ENCODE results near the gene KCNIP1. TPM values are rescaled to one million over a fixed set of nuclear protein-coding genes. Genes with fewer than 3 reads are reported as not detected.

Gene KCNIP1
- total and polyA plus RNA-seq, 2 of the 13 experiments (the other 11 are each of a cell fraction or from before 2014, with no cell fraction given), result not detected

GRCh38 chr5:170648541-170648940 lies 144.7 kb downstream of the KCNIP1 start:
- ATAC-seq (no peak), DNase-seq (ENCODE audit: low spot score) (no peak), FAIRE-seq (no peak)
- in situ Hi-C loops (cut with HindIII; ENCODE audit: extremely low pct_ligation_motif_present, low pct_unique_long_range_greater_than_20kb), result no loop called here
- Histone ChIP-seq H2AFZ (ENCODE audit: low read length) (no peak overlapping the region), H3K9ac (ENCODE audit: insufficient read depth, low read depth, low read length) (no peak overlapping the region), H3K27ac (ENCODE audit: extremely low read length, insufficient read depth, low read length) (no peak overlapping the region), H3K4me3 (replicated peaks in 1 of 3; ENCODE audit: insufficient read depth in 1 of 3, low read depth in 2 of 3, low read length in 3 of 3) (no peak overlapping the region), H3K36me3 (replicated peaks in 1 of 2; ENCODE audit: control insufficient read depth in 1 of 2, insufficient read depth in 2 of 2, low read length in 2 of 2) (no peaks in the 10 kb centered on the region), H4K20me1 (ENCODE audit: insufficient read depth, low read length) (no peaks in the 10 kb centered on the region), H3K4me1 (ENCODE audit: insufficient read depth, low read length) (no peaks in the 10 kb centered on the region), H3K27me3 (ENCODE audit: control insufficient read depth in 1 of 2, insufficient read depth in 2 of 2, low read length in 2 of 2) (0 out of 5 replicates have a peak, but pooled peaks cover 0 to 1% of the 10 kb centered on the region in 2 experiments), H3K9me3 (ENCODE audit: low read length) (no peaks in the 10 kb centered on the region), H3K4me2 (ENCODE audit: low read depth, low read length) (no peak overlapping the region), H3K79me2 (ENCODE audit: insufficient read depth, low read length) (no peaks in the 10 kb centered on the region)
- 3% methylated on average over 2 of the region's 2 CpGs for whole genome bisulfite sequencing (ENCODE audit: low lambda C conversion rate)
- CTCF ChIA-PET (ENCODE audit: low intra/inter-chr PET ratio, low total read pairs), result no interaction called here
- TF ChIP-seq ZNF160 (CRISPR knock-in tag; IDR thresholded peaks at IDR 0.05) (no peak), BHLHE40 (IDR thresholded peaks at IDR 0.05; ENCODE audit: low read length) (no peak), ZFAT (CRISPR knock-in tag; conservative IDR thresholded peaks at IDR 0.05) (no peak), HDAC2 (CRISPR knock-in tag; IDR thresholded peaks at IDR 0.05) (no peak)
- no TSS peak for BruUV-seq (replicated peaks)
- intact Hi-C loops (cut with micrococcal nuclease; ENCODE audit: unreplicated experiment), result no loop called here
- POLR2A ChIA-PET, result no interaction called here

- intact Hi-C loops (cut with micrococcal nuclease; ENCODE audit: unreplicated experiment) (no loop called here), in situ Hi-C loops (cut with HindIII; ENCODE audit: extremely low pct_ligation_motif_present, low pct_unique_long_range_greater_than_20kb) (no loop called here)
- H3K4me3 ChIP-seq (replicated peaks in 1 of 3; ENCODE audit: insufficient read depth in 1 of 3, low read depth in 2 of 3, low read length in 3 of 3), result no peak overlapping the region
- ATAC-seq (no peak), FAIRE-seq (no peak), DNase-seq (ENCODE audit: low spot score) (no peak)
- H3K27me3 ChIP-seq (ENCODE audit: control insufficient read depth in 1 of 2, insufficient read depth in 2 of 2, low read length in 2 of 2), result 0 out of 5 replicates have a peak, but pooled peaks cover 0 to 4% of the 10 kb centered on the region in 2 experiments
- no peak overlapping the region for H3K9ac ChIP-seq (ENCODE audit: insufficient read depth, low read depth, low read length)
- H3K9me3 ChIP-seq (ENCODE audit: low read length), result no peaks in the 10 kb centered on the region
- H3K27ac ChIP-seq (ENCODE audit: extremely low read length, insufficient read depth, low read length), result no peak overlapping the region
- H3K79me2 ChIP-seq (ENCODE audit: insufficient read depth, low read length), result no peaks in the 10 kb centered on the region
- CTCF ChIA-PET (ENCODE audit: low intra/inter-chr PET ratio, low total read pairs), result no interaction called here
- no peak overlapping the region for H3K4me2 ChIP-seq (ENCODE audit: low read depth, low read length)
- POLR2A ChIA-PET, result no interaction called here
- no peak overlapping the region for H2AFZ ChIP-seq (ENCODE audit: low read length)
- BruUV-seq (replicated peaks), result no TSS peak
- H3K4me1 ChIP-seq (ENCODE audit: insufficient read depth, low read length), result no peaks in the 10 kb centered on the region
- WGBS (ENCODE audit: low lambda C conversion rate), result 0% methylated on average over 2 of the region's 2 CpGs
- H3K36me3 ChIP-seq (replicated peaks in 1 of 2; ENCODE audit: control insufficient read depth in 1 of 2, insufficient read depth in 2 of 2, low read length in 2 of 2), result no peaks in the 10 kb centered on the region
- TF ChIP-seq, protein P1, sequence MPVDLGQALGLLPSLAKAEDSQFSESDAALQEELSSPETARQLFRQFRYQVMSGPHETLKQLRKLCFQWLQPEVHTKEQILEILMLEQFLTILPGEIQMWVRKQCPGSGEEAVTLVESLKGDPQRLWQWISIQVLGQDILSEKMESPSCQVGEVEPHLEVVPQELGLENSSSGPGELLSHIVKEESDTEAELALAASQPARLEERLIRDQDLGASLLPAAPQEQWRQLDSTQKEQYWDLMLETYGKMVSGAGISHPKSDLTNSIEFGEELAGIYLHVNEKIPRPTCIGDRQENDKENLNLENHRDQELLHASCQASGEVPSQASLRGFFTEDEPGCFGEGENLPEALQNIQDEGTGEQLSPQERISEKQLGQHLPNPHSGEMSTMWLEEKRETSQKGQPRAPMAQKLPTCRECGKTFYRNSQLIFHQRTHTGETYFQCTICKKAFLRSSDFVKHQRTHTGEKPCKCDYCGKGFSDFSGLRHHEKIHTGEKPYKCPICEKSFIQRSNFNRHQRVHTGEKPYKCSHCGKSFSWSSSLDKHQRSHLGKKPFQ (CRISPR knock-in tag; IDR thresholded peaks at IDR 0.05; ENCODE audit: insufficient replicate concordance), result no peak
- TF ChIP-seq, protein P2, sequence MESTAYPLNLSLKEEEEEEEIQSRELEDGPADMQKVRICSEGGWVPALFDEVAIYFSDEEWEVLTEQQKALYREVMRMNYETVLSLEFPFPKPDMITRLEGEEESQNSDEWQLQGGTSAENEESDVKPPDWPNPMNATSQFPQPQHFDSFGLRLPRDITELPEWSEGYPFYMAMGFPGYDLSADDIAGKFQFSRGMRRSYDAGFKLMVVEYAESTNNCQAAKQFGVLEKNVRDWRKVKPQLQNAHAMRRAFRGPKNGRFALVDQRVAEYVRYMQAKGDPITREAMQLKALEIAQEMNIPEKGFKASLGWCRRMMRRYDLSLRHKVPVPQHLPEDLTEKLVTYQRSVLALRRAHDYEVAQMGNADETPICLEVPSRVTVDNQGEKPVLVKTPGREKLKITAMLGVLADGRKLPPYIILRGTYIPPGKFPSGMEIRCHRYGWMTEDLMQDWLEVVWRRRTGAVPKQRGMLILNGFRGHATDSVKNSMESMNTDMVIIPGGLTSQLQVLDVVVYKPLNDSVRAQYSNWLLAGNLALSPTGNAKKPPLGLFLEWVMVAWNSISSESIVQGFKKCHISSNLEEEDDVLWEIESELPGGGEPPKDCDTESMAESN (CRISPR knock-in tag; conservative IDR thresholded peaks at IDR 0.05), result no peak
- TF ChIP-seq ZNF260 (CRISPR knock-in tag; IDR thresholded peaks at IDR 0.05; ENCODE audit: borderline replicate concordance, low read depth) (no peak), FOXJ3 (CRISPR knock-in tag; IDR thresholded peaks at IDR 0.05; ENCODE audit: borderline replicate concordance) (no peak), PRMT3 (CRISPR knock-in tag; IDR thresholded peaks at IDR 0.05; ENCODE audit: borderline replicate concordance, low read depth) (no peak), KDM4B (CRISPR knock-in tag; IDR thresholded peaks at IDR 0.05) (no peak), MLLT10 (CRISPR knock-in tag; IDR thresholded peaks at IDR 0.05) (no peak), MAFK (conservative IDR thresholded peaks at IDR 0.05 in 1 of 2, IDR thresholded peaks at IDR 0.05 in 1 of 2; ENCODE audit: low read length in 2 of 2) (no peak)
- no peaks in the 10 kb centered on the region for H4K20me1 ChIP-seq (ENCODE audit: insufficient read depth, low read length)
Observed at GRCh38 chr5:170650850-170651249, 147.0 kb downstream of the KCNIP1 start.

Measured in HepG2 (cell line).